ENCODE data around the gene DUSP3. TPM values are rescaled to one million over a fixed set of nuclear protein-coding genes. Genes with fewer than 3 reads are reported as not detected.
A peak's percentile ranks its signal among the peaks of the same experiment; 100 is the strongest.

The DUSP3 gene
- total and polyA plus RNA-seq, 2 of the 13 experiments (the other 11 are each of a cell fraction or from before 2014, with no cell fraction given) = 60.0 to 71.5 TPM

DNA sequence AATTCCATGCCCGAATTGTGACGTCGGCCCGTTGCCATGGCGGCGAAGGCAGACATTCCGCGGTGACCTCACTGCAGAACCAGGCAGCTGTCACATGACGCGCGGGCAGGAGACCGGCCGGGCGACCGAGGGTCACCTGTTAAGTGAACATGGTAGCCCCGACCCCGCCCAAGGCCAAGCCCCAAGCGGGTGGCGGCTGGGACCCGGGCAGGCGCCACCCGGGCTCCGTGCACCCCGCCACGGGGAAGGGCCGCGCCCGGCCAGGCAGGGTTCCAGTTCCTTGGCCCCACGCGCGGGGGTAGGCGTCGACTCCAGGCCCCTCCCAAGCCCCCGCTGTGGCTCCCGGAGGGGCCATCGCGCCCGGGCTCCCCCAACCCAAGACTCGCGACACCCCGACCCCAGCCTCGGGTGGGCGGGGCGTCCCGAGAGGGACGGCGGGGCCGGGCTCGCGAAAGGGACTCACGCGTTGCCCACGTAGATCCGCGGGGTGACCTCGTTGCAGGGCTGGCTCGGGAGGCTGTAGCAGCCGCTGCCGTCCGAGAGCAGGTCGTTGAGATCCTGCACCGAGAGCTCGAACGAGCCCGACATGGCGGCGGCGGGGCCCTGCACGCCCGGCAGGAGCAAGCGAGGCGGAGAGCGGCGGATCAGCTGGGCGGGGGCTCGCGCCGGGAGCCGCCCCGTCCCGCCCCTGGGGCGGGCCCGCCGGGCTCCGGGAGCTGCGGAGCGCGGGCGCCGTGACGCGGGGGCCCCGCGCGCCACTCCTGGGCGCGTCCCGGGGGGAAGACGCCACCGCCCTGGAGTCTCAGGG, at the start of gene DUSP3 (continued):
- TF ChIP-seq, protein P1, sequence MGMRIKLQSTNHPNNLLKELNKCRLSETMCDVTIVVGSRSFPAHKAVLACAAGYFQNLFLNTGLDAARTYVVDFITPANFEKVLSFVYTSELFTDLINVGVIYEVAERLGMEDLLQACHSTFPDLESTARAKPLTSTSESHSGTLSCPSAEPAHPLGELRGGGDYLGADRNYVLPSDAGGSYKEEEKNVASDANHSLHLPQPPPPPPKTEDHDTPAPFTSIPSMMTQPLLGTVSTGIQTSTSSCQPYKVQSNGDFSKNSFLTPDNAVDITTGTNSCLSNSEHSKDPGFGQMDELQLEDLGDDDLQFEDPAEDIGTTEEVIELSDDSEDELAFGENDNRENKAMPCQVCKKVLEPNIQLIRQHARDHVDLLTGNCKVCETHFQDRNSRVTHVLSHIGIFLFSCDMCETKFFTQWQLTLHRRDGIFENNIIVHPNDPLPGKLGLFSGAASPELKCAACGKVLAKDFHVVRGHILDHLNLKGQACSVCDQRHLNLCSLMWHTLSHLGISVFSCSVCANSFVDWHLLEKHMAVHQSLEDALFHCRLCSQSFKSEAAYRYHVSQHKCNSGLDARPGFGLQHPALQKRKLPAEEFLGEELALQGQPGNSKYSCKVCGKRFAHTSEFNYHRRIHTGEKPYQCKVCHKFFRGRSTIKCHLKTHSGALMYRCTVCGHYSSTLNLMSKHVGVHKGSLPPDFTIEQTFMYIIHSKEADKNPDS (CRISPR knock-in tag; IDR thresholded peaks at IDR 0.05) = peak; percentile 90
- TF ChIP-seq, protein P2, sequence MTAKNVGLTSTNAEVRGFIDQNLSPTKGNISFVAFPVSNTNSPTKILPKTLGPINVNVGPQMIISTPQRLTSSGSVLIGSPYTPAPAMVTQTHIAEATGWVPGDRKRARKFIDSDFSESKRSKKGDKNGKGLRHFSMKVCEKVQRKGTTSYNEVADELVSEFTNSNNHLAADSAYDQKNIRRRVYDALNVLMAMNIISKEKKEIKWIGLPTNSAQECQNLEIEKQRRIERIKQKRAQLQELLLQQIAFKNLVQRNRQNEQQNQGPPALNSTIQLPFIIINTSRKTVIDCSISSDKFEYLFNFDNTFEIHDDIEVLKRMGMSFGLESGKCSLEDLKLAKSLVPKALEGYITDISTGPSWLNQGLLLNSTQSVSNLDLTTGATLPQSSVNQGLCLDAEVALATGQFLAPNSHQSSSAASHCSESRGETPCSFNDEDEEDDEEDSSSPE (CRISPR knock-in tag; IDR thresholded peaks at IDR 0.05) = peak; percentile 70; the same call in 1 of the 2 replicates
- TF ChIP-seq ZNF34 (CRISPR knock-in tag; IDR thresholded peaks at IDR 0.05; ENCODE audit: borderline replicate concordance) (0 out of 2 replicates have a peak, but pooled peaks have one; percentile 55), ZNF614 (CRISPR knock-in tag; IDR thresholded peaks at IDR 0.05; ENCODE audit: borderline replicate concordance) (peak; percentile 52), KDM6A (CRISPR knock-in tag; IDR thresholded peaks at IDR 0.05; ENCODE audit: low read depth) (no peak), ETV5 (CRISPR knock-in tag; IDR thresholded peaks at IDR 0.05; ENCODE audit: borderline replicate concordance) (no peak), FOSL1 (CRISPR knock-in tag; IDR thresholded peaks at IDR 0.05; ENCODE audit: borderline replicate concordance) (peak; percentile 39; the same call in 1 of the 2 replicates), ARNTL (CRISPR knock-in tag; IDR thresholded peaks at IDR 0.05) (peak; percentile 61; the same call in 1 of the 2 replicates), SMAD1 (CRISPR knock-in tag; IDR thresholded peaks at IDR 0.05; ENCODE audit: borderline replicate concordance, low read depth) (peak; percentile 54; the same call in 1 of the 2 replicates), ZNF296 (CRISPR knock-in tag; conservative IDR thresholded peaks at IDR 0.05) (0 out of 2 replicates have a peak, but pooled peaks have one; percentile 26), ZNF556 (CRISPR knock-in tag; IDR thresholded peaks at IDR 0.05; ENCODE audit: borderline replicate concordance) (peak; percentile 82; the same call in 1 of the 2 replicates), CHD4 (IDR thresholded peaks at IDR 0.05; ENCODE audit: borderline replicate concordance, low read length) (no peak), ZNF446 (CRISPR knock-in tag; IDR thresholded peaks at IDR 0.05) (peak; percentile 94)
- TF ChIP-seq, protein P3, sequence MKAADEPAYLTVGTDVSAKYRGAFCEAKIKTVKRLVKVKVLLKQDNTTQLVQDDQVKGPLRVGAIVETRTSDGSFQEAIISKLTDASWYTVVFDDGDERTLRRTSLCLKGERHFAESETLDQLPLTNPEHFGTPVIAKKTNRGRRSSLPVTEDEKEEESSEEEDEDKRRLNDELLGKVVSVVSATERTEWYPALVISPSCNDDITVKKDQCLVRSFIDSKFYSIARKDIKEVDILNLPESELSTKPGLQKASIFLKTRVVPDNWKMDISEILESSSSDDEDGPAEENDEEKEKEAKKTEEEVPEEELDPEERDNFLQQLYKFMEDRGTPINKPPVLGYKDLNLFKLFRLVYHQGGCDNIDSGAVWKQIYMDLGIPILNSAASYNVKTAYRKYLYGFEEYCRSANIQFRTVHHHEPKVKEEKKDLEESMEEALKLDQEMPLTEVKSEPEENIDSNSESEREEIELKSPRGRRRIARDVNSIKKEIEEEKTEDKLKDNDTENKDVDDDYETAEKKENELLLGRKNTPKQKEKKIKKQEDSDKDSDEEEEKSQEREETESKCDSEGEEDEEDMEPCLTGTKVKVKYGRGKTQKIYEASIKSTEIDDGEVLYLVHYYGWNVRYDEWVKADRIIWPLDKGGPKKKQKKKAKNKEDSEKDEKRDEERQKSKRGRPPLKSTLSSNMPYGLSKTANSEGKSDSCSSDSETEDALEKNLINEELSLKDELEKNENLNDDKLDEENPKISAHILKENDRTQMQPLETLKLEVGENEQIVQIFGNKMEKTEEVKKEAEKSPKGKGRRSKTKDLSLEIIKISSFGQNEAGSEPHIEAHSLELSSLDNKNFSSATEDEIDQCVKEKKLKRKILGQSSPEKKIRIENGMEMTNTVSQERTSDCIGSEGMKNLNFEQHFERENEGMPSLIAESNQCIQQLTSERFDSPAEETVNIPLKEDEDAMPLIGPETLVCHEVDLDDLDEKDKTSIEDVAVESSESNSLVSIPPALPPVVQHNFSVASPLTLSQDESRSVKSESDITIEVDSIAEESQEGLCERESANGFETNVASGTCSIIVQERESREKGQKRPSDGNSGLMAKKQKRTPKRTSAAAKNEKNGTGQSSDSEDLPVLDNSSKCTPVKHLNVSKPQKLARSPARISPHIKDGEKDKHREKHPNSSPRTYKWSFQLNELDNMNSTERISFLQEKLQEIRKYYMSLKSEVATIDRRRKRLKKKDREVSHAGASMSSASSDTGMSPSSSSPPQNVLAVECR (CRISPR knock-in tag; IDR thresholded peaks at IDR 0.05; ENCODE audit: borderline replicate concordance) = peak; percentile 92
- TF ChIP-seq, protein P4, sequence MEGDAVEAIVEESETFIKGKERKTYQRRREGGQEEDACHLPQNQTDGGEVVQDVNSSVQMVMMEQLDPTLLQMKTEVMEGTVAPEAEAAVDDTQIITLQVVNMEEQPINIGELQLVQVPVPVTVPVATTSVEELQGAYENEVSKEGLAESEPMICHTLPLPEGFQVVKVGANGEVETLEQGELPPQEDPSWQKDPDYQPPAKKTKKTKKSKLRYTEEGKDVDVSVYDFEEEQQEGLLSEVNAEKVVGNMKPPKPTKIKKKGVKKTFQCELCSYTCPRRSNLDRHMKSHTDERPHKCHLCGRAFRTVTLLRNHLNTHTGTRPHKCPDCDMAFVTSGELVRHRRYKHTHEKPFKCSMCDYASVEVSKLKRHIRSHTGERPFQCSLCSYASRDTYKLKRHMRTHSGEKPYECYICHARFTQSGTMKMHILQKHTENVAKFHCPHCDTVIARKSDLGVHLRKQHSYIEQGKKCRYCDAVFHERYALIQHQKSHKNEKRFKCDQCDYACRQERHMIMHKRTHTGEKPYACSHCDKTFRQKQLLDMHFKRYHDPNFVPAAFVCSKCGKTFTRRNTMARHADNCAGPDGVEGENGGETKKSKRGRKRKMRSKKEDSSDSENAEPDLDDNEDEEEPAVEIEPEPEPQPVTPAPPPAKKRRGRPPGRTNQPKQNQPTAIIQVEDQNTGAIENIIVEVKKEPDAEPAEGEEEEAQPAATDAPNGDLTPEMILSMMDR (CRISPR knock-in tag; IDR thresholded peaks at IDR 0.05) = no peak
- TF ChIP-seq, protein P5, sequence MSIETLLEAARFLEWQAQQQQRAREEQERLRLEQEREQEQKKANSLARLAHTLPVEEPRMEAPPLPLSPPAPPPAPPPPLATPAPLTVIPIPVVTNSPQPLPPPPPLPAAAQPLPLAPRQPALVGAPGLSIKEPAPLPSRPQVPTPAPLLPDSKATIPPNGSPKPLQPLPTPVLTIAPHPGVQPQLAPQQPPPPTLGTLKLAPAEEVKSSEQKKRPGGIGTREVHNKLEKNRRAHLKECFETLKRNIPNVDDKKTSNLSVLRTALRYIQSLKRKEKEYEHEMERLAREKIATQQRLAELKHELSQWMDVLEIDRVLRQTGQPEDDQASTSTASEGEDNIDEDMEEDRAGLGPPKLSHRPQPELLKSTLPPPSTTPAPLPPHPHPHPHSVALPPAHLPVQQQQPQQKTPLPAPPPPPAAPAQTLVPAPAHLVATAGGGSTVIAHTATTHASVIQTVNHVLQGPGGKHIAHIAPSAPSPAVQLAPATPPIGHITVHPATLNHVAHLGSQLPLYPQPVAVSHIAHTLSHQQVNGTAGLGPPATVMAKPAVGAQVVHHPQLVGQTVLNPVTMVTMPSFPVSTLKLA (IDR thresholded peaks at IDR 0.05) = no peak; the same call in 1 of the 2 replicates
